ENCODE data around the gene TTC21A. TPM values are rescaled to one million over a fixed set of nuclear protein-coding genes. Genes with fewer than 3 reads are reported as not detected.

Gene TTC21A
- polyA plus RNA-seq, 3 donors: 5.8 to 7.3 (median 7.1) TPM

GRCh38 chr3:39135170-39135805, 27.8 kb downstream of the TTC21A start:
- DNase-seq (ENCODE audit: low read depth in 3 of 3, low spot score in 2 of 3): no peak

- no peak for DNase-seq (ENCODE audit: low read depth in 3 of 3, low spot score in 2 of 3)
Measured at GRCh38 chr3:39136533-39137434, 29.3 kb downstream of the TTC21A start.

- DNase-seq (ENCODE audit: low read depth in 3 of 3, low spot score in 2 of 3): no peak
Measured at GRCh38 chr3:39137435-39137936, 30.0 kb downstream of the TTC21A start.

GRCh38 chr3:39137991-39138803, 30.7 kb downstream of the TTC21A start:
- DNase-seq (ENCODE audit: low read depth in 3 of 3, low spot score in 2 of 3): no peak

- no peak for DNase-seq (ENCODE audit: low read depth in 3 of 3, low spot score in 2 of 3)
Measured at GRCh38 chr3:39138804-39139415, 31.4 kb downstream of the TTC21A start.

- DNase-seq (ENCODE audit: low read depth in 3 of 3, low spot score in 2 of 3): no peak
Measured at GRCh38 chr3:39139442-39139841, 32.0 kb downstream of the TTC21A start.

- DNase-seq (ENCODE audit: low read depth in 3 of 3, low spot score in 2 of 3): no peak
Measured at GRCh38 chr3:39140341-39140971, 33.0 kb downstream of the TTC21A start.

- DNase-seq (ENCODE audit: low read depth in 3 of 3, low spot score in 2 of 3): no peak
Measured at GRCh38 chr3:39141171-39141995, 33.9 kb downstream of the TTC21A start.

- DNase-seq (ENCODE audit: low read depth in 3 of 3, low spot score in 2 of 3): no peak
Measured at GRCh38 chr3:39142067-39142466, 34.6 kb downstream of the TTC21A start.

GRCh38 chr3:39143051-39143885, 35.8 kb downstream of the TTC21A start:
- DNase-seq (ENCODE audit: low read depth in 3 of 3, low spot score in 2 of 3): no peak

- DNase-seq (ENCODE audit: low read depth in 3 of 3, low spot score in 2 of 3): no peak
Measured at GRCh38 chr3:39144095-39144747, 36.7 kb downstream of the TTC21A start.

GRCh38 chr3:39144748-39145380, 37.4 kb downstream of the TTC21A start:
- no peak for DNase-seq (ENCODE audit: low read depth in 3 of 3, low spot score in 2 of 3)

- no peak for DNase-seq (ENCODE audit: low read depth in 3 of 3, low spot score in 2 of 3)
Measured at GRCh38 chr3:39146083-39146501, 38.6 kb downstream of the TTC21A start.

GRCh38 chr3:39146611-39147591, 39.4 kb downstream of the TTC21A start:
- no peak for DNase-seq (ENCODE audit: low read depth in 3 of 3, low spot score in 2 of 3)

GRCh38 chr3:39147711-39148434, 40.4 kb downstream of the TTC21A start:
- DNase-seq (ENCODE audit: low read depth in 3 of 3, low spot score in 2 of 3): no peak

Measured in right renal cortex interstitium (tissue), 3 donors.